NB4 (cell line): ENCODE data around the gene MT2A.
A peak's percentile ranks its signal among the peaks of the same experiment; 100 is the strongest.

Experiments
- DNase-seq: peaks from one replicate; pipeline ENCODE4 v3.0.0; 2010; ENCODE audit warnings: low read depth
- H3K4me3 ChIP-seq: one replicate; pipeline ENCODE4 v1.5.1; 2011; ENCODE audit warnings: mild to moderate bottlenecking, low read depth, low read length, moderate library complexity
- MYC ChIP-seq: IDR thresholded peaks from 2 replicates; pipeline ENCODE4 v1.6.1; 2011; ENCODE audit warnings: low read depth, low read length
- POLR2A ChIP-seq: IDR thresholded peaks from 2 replicates; pipeline ENCODE4 v1.6.1; 2011; ENCODE audit warnings: mild to moderate bottlenecking; ENCODE audit not compliant: insufficient read length; ENCODE audit errors: extremely low read depth
- TF ChIP-seq, protein P1 (sequence below): IDR thresholded peaks from one replicate; pipeline ENCODE4 v1.5.1; 2012; ENCODE audit warnings: low read depth, low read length
- TF ChIP-seq, protein P2 (sequence below): IDR thresholded peaks from 2 replicates; pipeline ENCODE4 v1.6.1; 2011; ENCODE audit warnings: low read depth, low read length

The MT2A gene

DNA sequence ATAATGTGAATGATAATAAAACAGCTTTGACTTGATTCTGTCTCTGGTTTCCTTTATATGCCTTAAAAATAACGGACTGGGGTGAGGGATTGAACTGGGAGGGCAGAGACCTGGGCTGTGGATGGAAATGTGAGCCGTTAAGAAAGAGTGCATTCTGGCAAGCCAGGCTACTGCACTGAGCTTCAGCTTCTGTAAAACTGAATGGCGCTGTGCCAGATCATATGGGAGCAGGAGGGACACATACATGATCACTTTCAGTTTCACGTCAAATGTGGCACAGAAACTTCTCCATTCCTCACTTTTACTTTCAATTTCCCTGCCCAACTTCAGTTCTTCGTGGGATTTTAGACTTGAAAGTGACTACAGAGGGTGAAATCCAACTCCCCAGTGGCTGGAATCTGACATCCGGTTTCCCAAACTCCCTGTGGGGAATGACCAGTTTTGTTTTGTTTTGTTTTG is 1.1 kb downstream of the MT2A start:
- TF ChIP-seq, protein P1, sequence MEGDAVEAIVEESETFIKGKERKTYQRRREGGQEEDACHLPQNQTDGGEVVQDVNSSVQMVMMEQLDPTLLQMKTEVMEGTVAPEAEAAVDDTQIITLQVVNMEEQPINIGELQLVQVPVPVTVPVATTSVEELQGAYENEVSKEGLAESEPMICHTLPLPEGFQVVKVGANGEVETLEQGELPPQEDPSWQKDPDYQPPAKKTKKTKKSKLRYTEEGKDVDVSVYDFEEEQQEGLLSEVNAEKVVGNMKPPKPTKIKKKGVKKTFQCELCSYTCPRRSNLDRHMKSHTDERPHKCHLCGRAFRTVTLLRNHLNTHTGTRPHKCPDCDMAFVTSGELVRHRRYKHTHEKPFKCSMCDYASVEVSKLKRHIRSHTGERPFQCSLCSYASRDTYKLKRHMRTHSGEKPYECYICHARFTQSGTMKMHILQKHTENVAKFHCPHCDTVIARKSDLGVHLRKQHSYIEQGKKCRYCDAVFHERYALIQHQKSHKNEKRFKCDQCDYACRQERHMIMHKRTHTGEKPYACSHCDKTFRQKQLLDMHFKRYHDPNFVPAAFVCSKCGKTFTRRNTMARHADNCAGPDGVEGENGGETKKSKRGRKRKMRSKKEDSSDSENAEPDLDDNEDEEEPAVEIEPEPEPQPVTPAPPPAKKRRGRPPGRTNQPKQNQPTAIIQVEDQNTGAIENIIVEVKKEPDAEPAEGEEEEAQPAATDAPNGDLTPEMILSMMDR, result no peak
- TF ChIP-seq, protein P2, sequence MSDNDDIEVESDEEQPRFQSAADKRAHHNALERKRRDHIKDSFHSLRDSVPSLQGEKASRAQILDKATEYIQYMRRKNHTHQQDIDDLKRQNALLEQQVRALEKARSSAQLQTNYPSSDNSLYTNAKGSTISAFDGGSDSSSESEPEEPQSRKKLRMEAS, result peak; percentile 51; the same call in 1 of the 2 replicates
- peak overlapping the region; percentile 95 for H3K4me3 ChIP-seq
- peak; percentile 94 for DNase-seq

DNA sequence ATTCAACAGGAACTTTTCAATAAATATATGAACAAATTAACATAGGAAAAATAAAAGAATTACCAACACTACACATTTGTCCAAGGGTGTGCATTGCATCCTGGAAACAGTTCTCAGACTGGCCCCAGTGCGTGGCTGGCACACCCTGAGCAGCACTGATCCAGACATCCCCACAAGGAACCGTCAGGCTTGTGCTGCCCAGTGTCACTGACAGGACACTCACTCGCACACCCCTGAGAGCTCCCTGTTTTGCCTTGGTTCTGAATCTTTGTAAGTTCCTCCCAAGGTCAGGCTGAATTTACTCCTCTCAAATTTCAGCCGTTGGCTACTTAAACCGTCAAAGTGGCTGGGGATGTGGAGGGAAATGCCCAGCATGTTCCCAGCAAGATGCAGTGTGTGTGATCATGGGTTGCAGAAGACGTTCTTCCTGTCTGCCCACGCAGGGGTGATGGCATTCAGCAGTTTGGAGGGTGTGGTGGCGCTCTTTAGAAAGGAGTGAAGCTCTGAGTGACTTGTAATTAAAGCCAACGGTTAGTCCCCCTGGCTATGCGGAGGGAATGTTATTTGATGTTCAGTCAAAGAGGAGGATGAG is 1.7 kb downstream of the MT2A start:
- H3K4me3 ChIP-seq, result peak overlapping the region; percentile 95
- DNase-seq, result peak; percentile 92
- TF ChIP-seq, protein P1, result no peak
- 0 out of 2 replicates have a peak, but pooled peaks have one; percentile 16 for TF ChIP-seq MYC
- peak; percentile 15 for TF ChIP-seq POLR2A
- TF ChIP-seq, protein P2, result peak; percentile 80

DNA sequence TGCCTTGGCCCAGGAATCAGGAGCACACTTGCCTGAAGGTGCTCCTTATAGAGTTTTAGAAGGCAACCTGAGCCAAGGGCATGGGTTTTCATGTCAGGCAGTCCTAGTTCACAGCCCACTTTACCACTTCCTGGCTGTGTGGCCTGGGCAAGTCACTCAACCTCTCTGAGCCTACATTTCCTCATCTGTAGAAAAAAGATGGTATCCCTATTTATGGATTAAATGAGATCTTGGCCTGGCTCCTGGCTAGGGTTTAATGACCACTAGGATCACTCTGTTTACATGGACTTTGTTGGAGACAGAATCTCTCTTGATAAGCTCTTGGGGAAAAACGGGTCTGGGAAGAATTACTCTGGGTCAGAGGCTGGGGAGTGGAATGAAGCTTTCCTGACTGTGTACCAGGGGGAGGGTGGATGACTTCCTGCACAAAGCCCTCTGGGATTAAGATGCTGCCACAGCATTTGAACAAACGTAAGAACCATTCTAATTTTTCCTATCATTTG is 2.3 kb downstream of the MT2A start:
- no peak overlapping the region for H3K4me3 ChIP-seq
- no peak for DNase-seq

DNA sequence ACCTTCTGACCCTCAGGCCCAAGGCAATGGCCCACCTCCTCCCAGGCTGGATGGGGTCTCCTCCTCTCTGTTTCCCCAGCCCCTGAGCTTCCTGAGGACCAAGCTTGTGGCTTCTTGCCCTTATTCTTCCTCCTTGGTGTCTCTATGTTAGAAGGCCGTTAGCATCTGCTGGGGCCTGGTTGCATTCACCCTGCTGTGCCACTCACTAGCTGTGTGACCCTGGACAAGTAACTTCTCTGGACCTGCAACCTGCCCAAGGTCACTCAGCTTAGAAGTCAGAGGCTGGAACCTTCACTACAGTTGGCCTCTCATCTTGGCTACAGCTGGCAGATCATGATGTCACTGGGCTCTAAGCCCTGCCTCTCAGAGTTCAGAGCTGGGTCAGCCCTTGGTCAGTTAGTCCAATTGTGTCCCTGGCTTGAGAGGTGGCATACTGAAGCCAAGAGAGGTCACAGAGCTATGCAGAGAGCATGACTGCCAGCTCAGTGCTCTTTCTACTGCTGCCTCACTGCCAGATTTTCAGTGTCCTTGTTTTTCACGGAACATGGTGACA is 3.0 kb downstream of the MT2A start:
- no peak for TF ChIP-seq POLR2A
- TF ChIP-seq, protein P2, result no peak
- TF ChIP-seq MYC, result no peak
- TF ChIP-seq, protein P1, result no peak
- no peak overlapping the region for H3K4me3 ChIP-seq
- no peak for DNase-seq

More for the DNA sequence above, 2.3 kb downstream of the MT2A start:
- TF ChIP-seq POLR2A (no peak), MYC (no peak)
- TF ChIP-seq, protein P2, result no peak
- TF ChIP-seq, protein P1, result no peak

DNA sequence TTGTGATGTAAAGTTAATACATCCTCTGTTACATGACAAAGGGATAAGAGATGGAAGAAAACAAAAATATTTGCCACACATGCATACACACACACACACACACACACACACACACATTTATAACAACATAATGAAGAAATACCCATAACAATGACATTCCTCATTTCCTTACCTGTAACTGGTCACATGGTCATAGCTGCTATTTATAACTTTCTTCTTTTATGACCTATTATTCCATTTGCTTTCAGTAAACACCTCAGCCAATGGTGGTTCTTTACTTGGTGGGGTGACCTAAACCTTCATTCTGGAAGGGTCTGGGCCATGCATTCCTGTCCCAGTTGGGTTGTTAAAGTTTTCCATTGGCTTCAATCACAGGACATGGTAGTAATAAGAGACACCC is 5.3 kb downstream of the MT2A start:
- DNase-seq, result no peak
- no peak for TF ChIP-seq POLR2A
- TF ChIP-seq MYC, result no peak
- TF ChIP-seq, protein P2, result no peak
- TF ChIP-seq, protein P1, result no peak
- no peak overlapping the region for H3K4me3 ChIP-seq
